Measurements from ENCODE around the gene PLN.

The PLN gene

DNA sequence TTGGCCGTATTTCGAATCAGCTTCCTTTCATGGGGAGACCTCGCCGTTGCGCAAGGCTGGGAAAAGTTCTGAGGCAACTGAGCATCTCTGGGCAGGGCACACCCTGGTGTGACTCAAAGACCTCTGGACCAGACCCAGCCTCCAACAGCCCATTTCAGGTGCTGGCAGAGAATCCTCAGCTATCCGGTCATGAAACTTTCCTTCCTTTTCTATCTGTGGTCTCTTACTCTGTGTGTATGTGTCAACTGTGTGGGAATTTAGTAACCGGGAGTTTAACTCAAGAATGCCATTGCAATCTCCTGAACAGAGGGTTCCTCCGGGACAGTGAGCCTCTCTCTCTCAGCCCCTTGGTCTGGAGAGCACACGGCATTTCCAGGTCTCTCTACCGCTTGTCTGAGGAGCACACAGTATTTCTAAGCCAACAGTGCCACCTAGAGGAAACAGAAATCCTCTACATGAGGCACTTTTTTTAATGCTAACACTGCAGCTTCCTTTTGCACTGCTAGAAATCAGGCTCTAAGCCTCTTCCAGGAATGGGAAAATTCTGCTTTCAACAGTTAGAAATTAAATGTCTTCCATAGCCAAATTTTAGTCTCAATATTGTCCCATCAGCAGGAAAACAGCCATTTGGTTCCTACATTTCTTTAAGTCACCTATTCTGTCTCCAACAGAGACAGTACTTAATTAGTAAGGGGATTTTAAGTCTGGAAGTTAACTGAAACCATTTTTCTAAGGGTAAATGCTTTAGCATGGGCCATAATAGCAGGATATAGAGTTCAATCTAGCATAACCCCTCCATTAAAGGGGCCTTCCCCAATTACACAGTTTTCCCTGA, 32.7 kb downstream of the PLN start:
- no peak overlapping the region for H3K27ac ChIP-seq
- TF ChIP-seq, protein P1, sequence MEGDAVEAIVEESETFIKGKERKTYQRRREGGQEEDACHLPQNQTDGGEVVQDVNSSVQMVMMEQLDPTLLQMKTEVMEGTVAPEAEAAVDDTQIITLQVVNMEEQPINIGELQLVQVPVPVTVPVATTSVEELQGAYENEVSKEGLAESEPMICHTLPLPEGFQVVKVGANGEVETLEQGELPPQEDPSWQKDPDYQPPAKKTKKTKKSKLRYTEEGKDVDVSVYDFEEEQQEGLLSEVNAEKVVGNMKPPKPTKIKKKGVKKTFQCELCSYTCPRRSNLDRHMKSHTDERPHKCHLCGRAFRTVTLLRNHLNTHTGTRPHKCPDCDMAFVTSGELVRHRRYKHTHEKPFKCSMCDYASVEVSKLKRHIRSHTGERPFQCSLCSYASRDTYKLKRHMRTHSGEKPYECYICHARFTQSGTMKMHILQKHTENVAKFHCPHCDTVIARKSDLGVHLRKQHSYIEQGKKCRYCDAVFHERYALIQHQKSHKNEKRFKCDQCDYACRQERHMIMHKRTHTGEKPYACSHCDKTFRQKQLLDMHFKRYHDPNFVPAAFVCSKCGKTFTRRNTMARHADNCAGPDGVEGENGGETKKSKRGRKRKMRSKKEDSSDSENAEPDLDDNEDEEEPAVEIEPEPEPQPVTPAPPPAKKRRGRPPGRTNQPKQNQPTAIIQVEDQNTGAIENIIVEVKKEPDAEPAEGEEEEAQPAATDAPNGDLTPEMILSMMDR (IDR thresholded peaks at IDR 0.05) = peak; percentile 83
- no peak for TF ChIP-seq ZFX (IDR thresholded peaks at IDR 0.05; ENCODE audit: borderline replicate concordance)

DNA sequence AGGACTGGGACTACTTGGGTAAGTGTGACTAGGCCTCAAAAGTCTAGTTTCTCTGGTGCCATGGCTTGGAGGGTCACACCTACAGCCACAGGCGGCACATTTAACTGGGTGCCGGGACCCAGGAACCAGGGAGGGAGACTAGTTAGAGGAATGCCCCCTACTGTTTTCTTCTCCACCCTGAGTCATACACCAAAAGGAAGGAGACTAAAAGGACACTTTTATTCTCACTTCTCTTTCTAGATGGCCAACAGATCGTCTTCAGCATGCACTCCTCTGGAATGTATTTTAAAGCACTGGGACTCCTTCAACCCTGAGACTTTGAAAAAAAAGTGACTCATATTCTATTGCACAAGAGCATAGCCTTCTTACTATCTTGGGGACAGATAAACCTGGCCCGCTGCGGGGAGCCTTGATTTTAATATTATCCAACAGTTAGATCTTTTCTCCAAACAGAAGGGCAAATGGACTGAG, 33.4 kb downstream of the PLN start:
- TF ChIP-seq ZFX (IDR thresholded peaks at IDR 0.05; ENCODE audit: borderline replicate concordance) = no peak
- TF ChIP-seq, protein P1 (IDR thresholded peaks at IDR 0.05) = no peak
- H3K27ac ChIP-seq = no peak overlapping the region

DNA sequence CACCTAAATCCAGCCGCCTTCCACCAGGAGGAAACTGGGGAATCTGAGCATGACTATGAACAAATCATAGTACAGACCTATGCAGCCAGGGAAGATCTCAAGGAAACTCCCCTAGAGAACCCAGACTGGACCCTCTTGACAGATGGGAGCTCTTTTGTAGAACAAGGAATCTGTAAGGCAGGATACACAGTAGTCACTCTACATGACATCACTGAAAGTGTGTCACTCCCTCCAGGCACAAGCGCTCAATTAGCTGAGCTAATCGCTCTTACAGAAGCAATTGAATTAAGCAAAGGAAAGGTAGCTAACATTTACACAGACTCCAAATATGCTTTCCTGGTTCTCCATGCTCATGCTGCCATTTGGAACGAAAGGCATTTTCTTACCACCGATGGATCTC, 36.8 kb downstream of the PLN start:
- TF ChIP-seq ZFX (IDR thresholded peaks at IDR 0.05; ENCODE audit: borderline replicate concordance) = no peak
- TF ChIP-seq, protein P1 (IDR thresholded peaks at IDR 0.05) = no peak
- no peak overlapping the region for H3K27ac ChIP-seq

DNA sequence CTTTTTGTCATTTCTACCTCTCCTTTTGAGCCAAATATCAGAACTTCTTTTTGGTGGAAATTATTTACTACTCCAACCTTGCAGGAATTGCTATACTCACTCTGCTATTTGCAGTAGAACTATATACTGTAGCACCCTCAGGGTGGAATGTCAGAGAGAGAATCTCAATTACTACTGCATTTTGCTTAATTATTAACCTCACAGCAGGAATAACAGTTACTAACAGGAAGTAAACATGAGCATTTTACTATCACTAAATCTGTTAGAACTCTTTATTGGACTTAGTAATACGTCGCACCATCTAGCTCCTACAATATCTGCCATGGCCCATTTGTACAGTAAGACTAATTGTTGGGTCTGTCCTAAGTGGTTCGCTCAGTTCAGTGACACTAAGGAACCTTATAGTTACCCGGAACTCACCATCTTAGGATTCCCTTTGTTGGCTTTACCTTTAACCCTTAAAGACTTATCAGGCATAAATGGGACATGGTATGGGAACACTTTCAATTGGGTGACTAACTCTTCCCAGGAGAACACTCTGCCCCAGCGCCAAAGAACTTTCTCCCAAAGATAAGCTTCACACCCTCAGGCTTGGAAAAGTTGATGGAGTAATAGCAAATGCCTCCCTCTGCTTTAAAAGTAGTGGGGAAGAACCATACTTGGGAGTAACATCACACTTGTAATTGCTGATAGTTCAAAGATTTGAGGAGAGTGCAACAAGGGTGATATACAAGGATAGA, 38.8 kb downstream of the PLN start:
- H3K27ac ChIP-seq = peak overlapping the region; percentile 74
- TF ChIP-seq, protein P1 (IDR thresholded peaks at IDR 0.05) = no peak
- no peak for TF ChIP-seq ZFX (IDR thresholded peaks at IDR 0.05; ENCODE audit: borderline replicate concordance)

DNA sequence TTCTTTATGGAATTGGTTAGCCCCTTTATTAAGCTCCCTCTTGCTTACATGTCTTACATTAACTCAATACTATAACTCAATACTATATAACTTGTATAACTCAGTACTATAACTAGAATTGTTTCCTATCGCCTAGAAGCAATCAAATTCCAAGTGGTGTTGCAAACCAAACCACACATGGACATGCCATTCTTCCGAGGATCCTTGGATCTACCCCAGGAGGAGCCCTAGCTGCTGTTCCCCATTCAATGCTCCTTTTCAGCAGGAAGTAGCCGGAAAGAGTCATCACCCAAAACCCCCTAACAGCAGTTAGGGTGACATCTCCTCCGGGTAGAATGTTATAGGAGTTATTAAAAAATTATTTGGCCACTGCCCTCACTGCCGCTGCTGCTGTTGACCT, 40.5 kb downstream of the PLN start:
- TF ChIP-seq, protein P1 (IDR thresholded peaks at IDR 0.05) = no peak
- no peak for TF ChIP-seq ZFX (IDR thresholded peaks at IDR 0.05; ENCODE audit: borderline replicate concordance)
- H3K27ac ChIP-seq = no peak overlapping the region

DNA sequence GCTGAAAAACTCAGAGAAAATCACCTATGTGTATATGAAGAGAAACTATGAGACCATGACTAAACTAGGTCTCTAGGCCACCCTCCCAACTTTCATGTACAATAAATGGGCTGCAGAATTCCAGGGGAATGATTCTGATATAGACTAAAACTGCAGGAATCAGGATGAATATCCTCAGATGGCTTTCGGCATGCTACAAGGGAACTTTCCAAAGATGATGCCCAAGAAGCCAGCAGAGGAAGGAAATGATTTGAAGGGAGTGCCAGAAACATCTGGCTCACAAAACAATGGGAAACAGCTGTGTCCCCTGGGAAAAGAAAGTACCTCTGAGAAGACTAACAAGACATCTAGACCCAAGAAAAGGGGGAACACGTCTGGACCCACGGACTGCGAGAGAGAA, 41.1 kb downstream of the PLN start:
- H3K27ac ChIP-seq = no peak overlapping the region
- TF ChIP-seq, protein P1 (IDR thresholded peaks at IDR 0.05) = no peak
- no peak for TF ChIP-seq ZFX (IDR thresholded peaks at IDR 0.05; ENCODE audit: borderline replicate concordance)
